ENCODE measurements around the gene CISD1. TPM values are rescaled to one million over a fixed set of nuclear protein-coding genes. Genes with fewer than 3 reads are reported as not detected.

CISD1 gene
- total RNA-seq, 2 experiments from 2014 or later, result 42.3 to 44.0 TPM

- Mint-ChIP-seq H3K9me3 (no peaks in the 10 kb centered on the region), H3K4me3 (peak overlapping the region; percentile 33), H3K27ac (peak overlapping the region; percentile 65), H3K4me1 (ENCODE audit: low read depth) (peaks cover 38% of the 10 kb centered on the region), H3K27me3 (no peaks in the 10 kb centered on the region), H3K36me3 (peaks cover 8% of the 10 kb centered on the region)
- POLR2A ChIA-PET, result interaction anchor here (1.6 kb wide), 1 partner anchor 14 kb away, joined by 3 read pairs; the partner anchor contains the start of gene CISD1
- intact Hi-C loops (cut with micrococcal nuclease), result loop anchor here (1.0 to 5.0 kb wide), 7 partner anchors 13 to 1600 kb away; partner anchors contain the start of genes CISD1, TFAM and UBE2D1
- peak; percentile 45 for DNase-seq
- CTCF ChIA-PET, result no interaction called here
Measured at GRCh38 chr10:58282615-58283014, 13.7 kb downstream of the CISD1 start.

GRCh38 chr10:58291538-58292174, 22.7 kb downstream of the CISD1 start:
- H3K36me3 Mint-ChIP-seq, result no peaks in the 10 kb centered on the region
- H3K27me3 Mint-ChIP-seq, result no peaks in the 10 kb centered on the region
- no peak overlapping the region for H3K27ac Mint-ChIP-seq
- H3K4me3 Mint-ChIP-seq, result no peak overlapping the region
- DNase-seq, result peak; percentile 31
- intact Hi-C loops (cut with micrococcal nuclease), result loop anchor here (1.0 kb wide), 2 partner anchors 22 to 114 kb away; partner anchors contain the start of gene CISD1
- no peaks in the 10 kb centered on the region for H3K4me1 Mint-ChIP-seq (ENCODE audit: low read depth)
- no peaks in the 10 kb centered on the region for H3K9me3 Mint-ChIP-seq
- POLR2A ChIA-PET, result no interaction called here
- CTCF ChIA-PET, result interaction anchor here (0.6 to 5.3 kb wide), 22 partner anchors 8 to 672 kb away, joined by 3 to 167 read pairs (median 5); partner anchors contain the start of genes CISD1 and TFAM

DNA sequence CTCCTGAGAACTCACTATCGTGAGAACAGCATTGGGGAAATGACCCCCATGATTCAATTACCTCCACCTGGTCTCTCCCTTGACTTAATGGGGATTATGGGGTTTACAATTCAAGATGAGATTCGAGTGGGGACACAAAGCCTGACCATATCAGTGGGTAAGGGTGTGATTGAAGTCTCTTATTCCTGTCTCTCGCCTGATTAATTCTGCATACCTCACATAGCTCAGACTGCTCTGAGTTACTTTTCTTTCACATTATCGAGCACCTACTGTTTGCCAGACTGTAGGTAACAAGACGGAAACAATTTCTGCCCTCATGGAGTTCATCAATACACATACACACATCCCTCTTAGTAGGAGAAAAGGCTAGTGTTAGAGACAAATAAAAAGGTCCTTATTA, 25.0 kb downstream of the CISD1 start:
- ChIA-PET CTCF (interaction anchor here (0.6 to 5.3 kb wide), 2 partner anchors 115 to 414 kb away, joined by 3 to 167 read pairs; no protein-coding TSS in a partner anchor), POLR2A (no interaction called here)
- no peaks in the 10 kb centered on the region for H3K27me3 Mint-ChIP-seq
- intact Hi-C loops (cut with micrococcal nuclease), result no loop called here
- DNase-seq, result no peak
- no peak overlapping the region for H3K27ac Mint-ChIP-seq
- H3K9me3 Mint-ChIP-seq, result no peaks in the 10 kb centered on the region
- H3K4me1 Mint-ChIP-seq (ENCODE audit: low read depth), result no peaks in the 10 kb centered on the region
- H3K36me3 Mint-ChIP-seq, result no peaks in the 10 kb centered on the region
- H3K4me3 Mint-ChIP-seq, result no peak overlapping the region

GRCh38 chr10:58299580-58299979, 30.6 kb downstream of the CISD1 start:
- DNase-seq, result peak; percentile 70
- Mint-ChIP-seq H3K36me3 (no peaks in the 10 kb centered on the region), H3K4me1 (ENCODE audit: low read depth) (peaks cover 2% of the 10 kb centered on the region), H3K4me3 (no peak overlapping the region), H3K27ac (no peak overlapping the region), H3K27me3 (peaks cover 2% of the 10 kb centered on the region), H3K9me3 (no peaks in the 10 kb centered on the region)
- intact Hi-C loops (cut with micrococcal nuclease), result loop anchor here (1.0 kb wide), 1 partner anchor 86 kb away; the partner anchor contains the start of gene TFAM
- POLR2A ChIA-PET, result no interaction called here
- CTCF ChIA-PET, result interaction anchor here (0.5 to 3.5 kb wide), 30 partner anchors 9 to 289 kb away, joined by 3 to 39 read pairs (median 4); partner anchors contain the start of genes TFAM and UBE2D1

DNA sequence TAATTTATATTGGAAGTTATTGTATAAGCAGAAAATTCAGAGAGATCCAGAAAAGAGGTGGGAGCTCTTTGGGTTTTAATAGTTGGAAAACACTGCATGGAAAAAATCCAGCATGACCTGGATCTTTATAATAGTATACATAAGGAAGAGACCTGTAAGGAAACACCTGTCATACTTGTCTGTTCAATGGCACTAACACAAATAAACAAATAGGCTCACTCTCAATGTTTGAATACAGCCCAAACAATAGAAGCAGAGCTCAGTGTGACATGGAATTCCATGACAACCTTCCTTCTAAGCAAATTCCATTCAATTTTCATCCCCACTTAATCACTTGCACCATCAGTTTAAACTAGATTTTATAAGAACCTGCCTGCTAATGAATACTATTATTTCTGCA, 31.7 kb downstream of the CISD1 start:
- H3K4me3 Mint-ChIP-seq, result no peak overlapping the region
- CTCF ChIA-PET, result interaction anchor here (0.6 to 3.5 kb wide), 17 partner anchors 9 to 340 kb away, joined by 3 to 39 read pairs (median 4); partner anchors contain the start of genes TFAM and UBE2D1
- intact Hi-C loops (cut with micrococcal nuclease), result loop anchor here (5.0 kb wide), 1 partner anchor 212 kb away; the partner anchor contains the start of gene BICC1

DNA sequence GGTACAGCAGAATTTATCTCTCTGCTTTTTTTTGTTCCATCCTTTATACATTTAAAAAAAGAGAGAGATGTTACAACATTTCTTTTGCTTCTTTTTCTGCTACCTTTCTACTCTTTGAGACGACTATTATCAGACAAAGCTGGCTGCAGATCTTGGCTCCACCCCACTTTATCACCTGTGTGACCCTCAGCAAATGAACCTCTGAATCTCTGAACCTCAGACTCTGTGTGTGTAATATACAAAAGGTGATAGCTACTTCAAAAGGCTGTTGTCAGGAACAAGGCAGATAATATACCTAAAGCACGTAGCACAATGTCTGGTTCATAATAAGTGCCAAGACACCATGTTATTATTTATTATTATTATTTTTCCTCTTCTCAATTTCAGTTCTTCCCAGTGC, 33.3 kb downstream of the CISD1 start:
- ChIA-PET POLR2A (no interaction called here), CTCF (interaction anchor here (0.7 to 3.5 kb wide), 3 partner anchors 11 to 124 kb away, joined by 3 to 13 read pairs (median 6); no protein-coding TSS in a partner anchor)
- no peak overlapping the region for H3K27ac Mint-ChIP-seq
- peaks cover 2% of the 10 kb centered on the region for H3K4me1 Mint-ChIP-seq (ENCODE audit: low read depth)
- no peak for DNase-seq
- no peaks in the 10 kb centered on the region for H3K36me3 Mint-ChIP-seq
- peaks cover 7% of the 10 kb centered on the region for H3K27me3 Mint-ChIP-seq
- intact Hi-C loops (cut with micrococcal nuclease), result loop anchor here (5.0 kb wide), 1 partner anchor 210 kb away; the partner anchor contains the start of gene BICC1
- H3K9me3 Mint-ChIP-seq, result no peaks in the 10 kb centered on the region
- no peak overlapping the region for H3K4me3 Mint-ChIP-seq

More for the DNA sequence above, 31.7 kb downstream of the CISD1 start:
- Mint-ChIP-seq H3K27ac (no peak overlapping the region), H3K27me3 (peaks cover 2% of the 10 kb centered on the region), H3K9me3 (no peaks in the 10 kb centered on the region), H3K4me1 (ENCODE audit: low read depth) (peaks cover 2% of the 10 kb centered on the region), H3K36me3 (no peaks in the 10 kb centered on the region)
- POLR2A ChIA-PET, result no interaction called here
- no peak for DNase-seq

GRCh38 chr10:58304099-58304633, 35.2 kb downstream of the CISD1 start:
- CTCF ChIA-PET, result interaction anchor here (0.8 to 1.3 kb wide), 3 partner anchors 13 to 227 kb away, joined by 3 to 4 read pairs (median 4); no protein-coding TSS in a partner anchor
- H3K9me3 Mint-ChIP-seq, result no peaks in the 10 kb centered on the region
- DNase-seq, result no peak
- peaks cover 7% of the 10 kb centered on the region for H3K27me3 Mint-ChIP-seq
- no peak overlapping the region for H3K27ac Mint-ChIP-seq
- POLR2A ChIA-PET, result no interaction called here
- H3K36me3 Mint-ChIP-seq, result no peaks in the 10 kb centered on the region
- H3K4me3 Mint-ChIP-seq, result no peak overlapping the region
- peaks cover 2% of the 10 kb centered on the region for H3K4me1 Mint-ChIP-seq (ENCODE audit: low read depth)
- intact Hi-C loops (cut with micrococcal nuclease), result loop anchor here (5.0 kb wide), 1 partner anchor 208 kb away; the partner anchor contains the start of gene BICC1

DNA sequence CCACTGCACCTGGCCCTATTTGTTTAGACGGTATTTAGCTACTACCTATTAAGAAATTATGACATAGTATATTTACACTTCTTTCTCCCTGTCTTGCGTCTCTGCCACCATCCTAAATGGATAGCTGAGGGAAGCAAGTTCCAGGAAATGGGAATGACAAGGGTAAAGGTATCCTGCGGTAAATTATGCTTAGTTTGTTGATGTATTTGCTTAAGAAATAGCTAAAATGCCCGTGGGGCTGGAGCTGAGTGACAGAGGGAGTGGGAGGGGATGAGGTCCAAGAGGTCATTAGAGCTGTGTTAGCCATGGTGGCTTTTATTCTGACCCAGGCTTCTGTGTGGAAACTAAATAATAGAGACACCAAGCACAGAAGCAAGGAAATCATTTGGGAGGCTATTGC, 36.9 kb downstream of the CISD1 start:
- DNase-seq, result no peak
- Mint-ChIP-seq H3K36me3 (no peaks in the 10 kb centered on the region), H3K27ac (no peak overlapping the region), H3K4me3 (no peak overlapping the region), H3K4me1 (ENCODE audit: low read depth) (no peaks in the 10 kb centered on the region), H3K27me3 (peaks cover 12% of the 10 kb centered on the region), H3K9me3 (no peaks in the 10 kb centered on the region)
- ChIA-PET CTCF (interaction anchor here (1.3 kb wide), 1 partner anchor 79 kb away, joined by 5 read pairs; the partner anchor contains the start of gene TFAM), POLR2A (no interaction called here)
- intact Hi-C loops (cut with micrococcal nuclease), result no loop called here

DNA sequence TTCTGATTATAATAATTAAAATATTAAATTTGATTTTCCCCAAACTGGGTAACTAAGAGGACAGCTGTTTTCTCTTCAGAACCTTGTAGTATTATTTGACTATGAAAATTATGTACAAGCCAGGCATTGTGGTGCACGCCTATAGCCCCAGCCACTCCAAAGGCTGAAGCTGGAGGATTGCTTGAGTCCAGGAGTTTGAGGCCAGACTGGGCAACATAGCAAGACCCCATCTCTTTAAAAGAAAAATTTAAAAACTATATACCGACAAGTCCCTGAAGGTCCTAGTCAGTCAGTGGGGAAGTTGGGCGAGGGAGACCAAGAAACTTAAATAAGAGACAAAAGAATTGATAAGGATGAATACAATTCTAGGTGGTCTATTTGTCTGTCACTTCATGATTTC, 38.7 kb downstream of the CISD1 start:
- DNase-seq, result no peak
- ChIA-PET CTCF (interaction anchor here (1.0 kb wide), 1 partner anchor 131 kb away, joined by 3 read pairs; no protein-coding TSS in a partner anchor), POLR2A (no interaction called here)
- no peaks in the 10 kb centered on the region for H3K4me1 Mint-ChIP-seq (ENCODE audit: low read depth)
- H3K4me3 Mint-ChIP-seq, result no peak overlapping the region
- H3K36me3 Mint-ChIP-seq, result no peaks in the 10 kb centered on the region
- no peaks in the 10 kb centered on the region for H3K9me3 Mint-ChIP-seq
- intact Hi-C loops (cut with micrococcal nuclease), result no loop called here
- peaks cover 12% of the 10 kb centered on the region for H3K27me3 Mint-ChIP-seq
- H3K27ac Mint-ChIP-seq, result no peak overlapping the region

DNA sequence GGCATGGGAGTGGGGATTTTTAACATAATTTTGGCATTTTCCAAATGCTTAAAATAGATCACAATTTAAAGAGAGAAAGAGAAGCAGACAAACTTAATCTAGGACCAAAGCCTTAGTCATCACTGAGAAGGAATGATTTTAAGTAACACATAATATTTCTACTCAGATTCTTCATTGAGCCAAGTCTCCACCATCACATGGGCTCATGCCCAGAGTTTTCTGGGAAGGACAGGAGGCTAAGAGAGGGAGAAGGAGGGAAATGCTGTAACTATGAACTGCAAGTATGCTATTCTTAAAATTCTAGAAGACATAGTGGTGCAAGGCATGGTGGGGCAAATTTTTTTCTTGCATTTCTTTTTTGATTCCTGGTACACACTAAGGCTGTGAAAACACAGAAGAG, 42.1 kb downstream of the CISD1 start:
- no peak overlapping the region for H3K4me3 Mint-ChIP-seq
- peaks cover 8% of the 10 kb centered on the region for H3K27me3 Mint-ChIP-seq
- no peak for DNase-seq
- intact Hi-C loops (cut with micrococcal nuclease), result no loop called here
- no peak overlapping the region for H3K27ac Mint-ChIP-seq
- ChIA-PET POLR2A (no interaction called here), CTCF (no interaction called here)
- no peaks in the 10 kb centered on the region for H3K36me3 Mint-ChIP-seq
- H3K9me3 Mint-ChIP-seq, result no peaks in the 10 kb centered on the region
- no peaks in the 10 kb centered on the region for H3K4me1 Mint-ChIP-seq (ENCODE audit: low read depth)

DNA sequence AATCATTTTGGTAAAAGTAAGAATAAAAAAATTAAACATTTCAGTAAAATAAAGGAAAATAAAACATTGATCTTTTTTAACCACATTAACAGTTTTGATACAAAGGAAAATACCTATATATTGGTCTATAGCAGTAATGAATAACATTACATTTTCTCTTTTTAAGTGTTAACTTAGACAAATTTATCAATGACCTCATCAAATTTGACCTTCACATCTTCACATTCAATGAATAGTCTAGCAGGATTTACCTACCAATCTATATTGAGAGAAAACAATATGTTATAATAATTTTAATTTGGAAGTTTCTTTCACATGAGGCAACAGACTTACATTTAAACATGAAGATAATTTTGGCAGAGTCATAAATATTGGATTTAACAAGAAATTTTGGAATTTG, 47.9 kb downstream of the CISD1 start:
- Mint-ChIP-seq H3K36me3 (no peaks in the 10 kb centered on the region), H3K9me3 (no peaks in the 10 kb centered on the region), H3K4me1 (ENCODE audit: low read depth) (no peaks in the 10 kb centered on the region), H3K27ac (no peak overlapping the region), H3K4me3 (no peak overlapping the region), H3K27me3 (no peaks in the 10 kb centered on the region)
- ChIA-PET POLR2A (no interaction called here), CTCF (no interaction called here)
- intact Hi-C loops (cut with micrococcal nuclease), result no loop called here
- DNase-seq, result no peak

DNA sequence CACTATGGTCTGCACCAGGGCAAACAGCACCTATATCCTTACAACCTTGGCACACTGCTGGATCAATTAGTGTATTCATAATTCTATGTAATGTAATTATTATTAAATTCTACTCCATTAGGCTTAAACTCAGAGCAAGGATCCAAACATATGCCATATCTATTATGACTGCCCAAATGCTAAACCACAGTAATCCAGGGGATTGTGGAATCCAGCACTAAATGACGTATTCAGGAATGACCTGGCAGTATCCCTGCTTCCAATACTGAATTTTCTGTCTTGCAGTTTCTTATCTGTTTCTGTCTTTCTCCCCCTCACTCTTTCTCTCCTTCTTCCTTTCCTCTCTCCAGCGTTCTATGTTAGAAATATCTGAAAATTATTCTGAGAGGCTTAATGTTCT, 49.4 kb downstream of the CISD1 start:
- no peak overlapping the region for H3K27ac Mint-ChIP-seq
- H3K4me1 Mint-ChIP-seq (ENCODE audit: low read depth), result peaks cover 8% of the 10 kb centered on the region
- ChIA-PET CTCF (no interaction called here), POLR2A (no interaction called here)
- no peak overlapping the region for H3K4me3 Mint-ChIP-seq
- H3K9me3 Mint-ChIP-seq, result no peaks in the 10 kb centered on the region
- intact Hi-C loops (cut with micrococcal nuclease), result no loop called here
- H3K36me3 Mint-ChIP-seq, result no peaks in the 10 kb centered on the region
- H3K27me3 Mint-ChIP-seq, result no peaks in the 10 kb centered on the region
- DNase-seq, result no peak

All from activated CD4-positive, alpha-beta memory T cell treated with anti-CD3 and anti-CD28 coated beads for 36 hours (primary cell).